Measurements from ENCODE around the gene MAP7.

- TF ChIP-seq CTCF (IDR thresholded peaks at IDR 0.05), result no peak
- TF ChIP-seq POLR2A (IDR thresholded peaks at IDR 0.05), result no peak
These were observed 16.0 kb downstream of the MAP7 start for GRCh38 chr6:136534268-136534667.
